AG20443 (cell line): Measurements from ENCODE around the gene IFI16.
"Not testable (repeated sequence)": the region's sequence is repeated elsewhere in the genome, so short reads cannot be mapped to it uniquely, and the experiment has no call there.

ENCODE experiments used
- DNase-seq: peaks from one replicate; pipeline ENCODE4 v3.0.0; 2012; ENCODE audit warnings: low spot score, mixed read lengths

The IFI16 gene

DNA sequence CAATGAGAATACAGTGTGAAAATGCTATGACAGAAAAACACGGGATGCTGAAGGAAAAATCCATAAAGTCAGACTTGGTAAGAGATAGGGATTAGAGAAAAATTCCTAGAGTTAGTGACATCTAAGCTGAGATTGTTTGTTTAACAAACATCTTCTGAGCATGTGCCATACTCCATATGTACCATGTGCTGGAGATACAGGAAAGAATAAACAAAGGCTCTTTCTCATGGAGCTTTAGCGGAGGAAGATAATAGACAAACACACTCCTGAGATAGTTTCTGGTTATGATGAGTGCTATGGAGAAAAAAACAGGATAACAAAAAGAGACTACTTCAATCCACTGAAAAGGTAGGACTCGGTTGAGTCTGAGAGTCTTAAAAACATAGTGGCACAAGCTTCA, 88.9 kb downstream of the IFI16 start:
- no peak for DNase-seq

DNA sequence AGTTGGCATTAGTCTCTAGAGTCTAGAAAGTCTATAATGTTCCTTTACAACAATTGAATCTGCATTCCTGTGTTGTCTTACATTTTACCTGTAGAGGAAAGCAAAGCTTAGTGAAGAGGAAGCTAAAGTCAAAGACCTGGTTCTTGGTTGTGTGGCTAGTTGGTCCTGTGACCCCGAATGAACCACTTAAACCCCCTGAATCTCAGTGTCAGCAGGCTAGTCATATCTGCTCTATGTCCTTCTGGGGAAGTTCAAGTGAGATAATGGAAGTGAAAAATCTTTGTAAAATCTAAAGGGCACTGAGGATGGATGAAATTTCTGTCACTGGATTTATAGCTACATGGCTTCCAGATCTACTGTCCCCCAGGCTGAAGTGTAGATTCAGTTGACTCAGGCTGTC, 90.9 kb downstream of the IFI16 start:
- DNase-seq, result no peak

DNA sequence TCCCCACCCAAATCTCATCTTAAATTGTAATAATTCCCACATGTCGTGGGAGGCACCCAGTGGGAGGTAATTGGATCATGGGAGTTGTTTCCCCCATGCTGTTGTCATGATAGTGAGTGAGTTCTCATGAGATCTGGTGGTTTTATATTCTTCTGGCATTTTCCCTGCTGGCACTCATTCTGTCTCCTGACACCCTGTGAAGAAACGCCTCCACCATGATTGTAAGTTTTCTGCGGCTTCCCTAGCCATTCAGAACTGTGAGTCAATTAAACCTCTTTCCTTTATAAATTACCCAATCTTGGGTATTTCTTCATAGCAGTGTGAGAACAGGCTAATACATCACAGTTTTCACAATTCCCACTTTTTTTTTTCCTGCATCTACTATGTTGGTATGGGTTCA, 93.3 kb downstream of the IFI16 start:
- not testable (repeated sequence) for DNase-seq
